Measurements from ENCODE around the gene PDLIM7. TPM values are rescaled to one million over a fixed set of nuclear protein-coding genes. Genes with fewer than 3 reads are reported as not detected.

The PDLIM7 gene
- polyA plus RNA-seq, 1 donor from 2014 or later, result 16.3 TPM

DNA sequence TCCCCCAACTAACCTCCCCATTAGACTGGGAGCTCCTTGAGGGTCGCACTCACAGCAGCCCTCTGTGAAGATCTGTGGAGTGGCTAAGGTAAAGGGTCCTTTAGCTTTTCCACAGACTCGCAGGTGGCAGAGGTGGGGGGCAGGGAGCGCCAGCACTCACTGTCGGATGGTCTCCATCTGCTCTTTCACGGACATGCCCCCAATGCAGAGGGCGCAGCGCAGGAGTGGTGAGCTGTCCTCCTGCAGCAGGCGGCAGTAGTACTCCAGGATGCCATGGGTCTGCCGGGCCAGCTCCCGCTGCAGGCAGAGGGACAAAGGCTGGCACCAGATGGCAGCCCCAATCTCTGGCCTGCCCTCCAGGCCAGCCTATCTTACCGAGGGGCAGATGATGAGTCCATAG, 17.1 kb upstream of the PDLIM7 start:
- no peaks in the 10 kb centered on the region for H3K27me3 Mint-ChIP-seq
- H3K4me1 Mint-ChIP-seq, result peaks cover 16 to 38% (median 32%) of the 10 kb centered on the region in 3 donors
- H3K9me3 Mint-ChIP-seq, result no peaks in the 10 kb centered on the region
- H3K36me3 Mint-ChIP-seq, result peaks cover 2% of the 10 kb centered on the region
- peak overlapping the region in 1 of 4 donors; percentile 21 for H3K4me3 Mint-ChIP-seq
- peak overlapping the region in 1 of 3 donors; percentile 15 for H3K27ac Mint-ChIP-seq

DNA sequence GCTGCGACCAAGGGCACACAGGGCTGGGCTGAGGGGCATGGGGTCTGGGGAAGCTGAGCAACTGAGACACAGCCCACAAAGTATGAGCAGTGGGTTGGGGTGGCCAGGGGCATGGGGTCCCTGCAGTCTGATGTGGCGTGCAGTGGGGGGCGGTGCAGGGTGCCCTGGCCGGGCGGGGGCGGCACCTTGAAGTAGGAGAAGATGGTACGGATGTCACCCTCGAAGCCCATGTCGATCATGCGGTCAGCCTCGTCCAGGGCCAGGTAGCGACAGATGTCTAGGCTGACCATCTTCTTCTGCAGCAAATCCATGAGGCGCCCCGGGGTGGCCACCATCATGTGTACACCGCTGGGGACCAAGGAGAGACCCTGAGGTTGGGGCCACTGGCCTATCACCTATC, 16.1 kb upstream of the PDLIM7 start:
- H3K4me1 Mint-ChIP-seq, result peaks cover 21 to 39% (median 31%) of the 10 kb centered on the region in 3 donors
- peaks cover 2% of the 10 kb centered on the region for H3K36me3 Mint-ChIP-seq
- H3K27ac Mint-ChIP-seq, result peak overlapping the region in 1 of 3 donors; percentile 15

DNA sequence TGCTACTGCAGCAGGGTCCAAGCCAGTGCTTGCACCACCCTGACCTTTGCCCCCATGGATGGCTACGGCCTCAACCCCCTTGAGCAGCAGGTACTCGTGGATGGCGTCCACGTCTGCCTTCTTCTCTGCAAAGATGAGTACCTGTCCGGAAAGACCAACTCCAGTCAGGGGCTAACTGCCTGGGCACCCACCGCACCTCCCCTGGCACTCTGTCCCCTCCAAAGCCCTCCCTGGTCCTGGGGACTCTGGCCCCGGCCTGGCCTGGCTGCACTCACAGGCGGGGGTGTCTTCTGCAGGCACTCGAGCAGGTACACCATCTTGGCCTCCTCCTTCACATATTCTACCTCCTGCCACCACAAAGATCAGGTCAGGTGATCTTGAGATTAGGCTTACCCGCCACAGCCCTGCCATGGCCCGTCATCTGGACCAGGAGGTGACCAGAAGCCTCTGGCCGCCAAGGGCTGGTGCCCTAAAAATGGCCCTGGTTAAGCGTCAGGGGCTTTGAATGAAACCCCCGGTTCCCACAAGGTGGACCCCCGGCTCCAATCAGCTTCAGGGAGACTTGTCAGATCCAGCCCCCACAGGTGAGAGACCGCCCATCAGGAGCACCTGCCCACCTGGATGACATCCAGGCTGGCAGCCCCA, 15.5 kb upstream of the PDLIM7 start:
- H3K4me3 Mint-ChIP-seq, result peak overlapping the region in 1 of 4 donors; percentile 37
- H3K27me3 Mint-ChIP-seq, result no peaks in the 10 kb centered on the region
- peaks cover 23 to 40% (median 32%) of the 10 kb centered on the region in 3 donors for H3K4me1 Mint-ChIP-seq
- H3K27ac Mint-ChIP-seq, result peak overlapping the region in 1 of 3 donors; percentile 50
- peaks cover 3% of the 10 kb centered on the region for H3K36me3 Mint-ChIP-seq
- H3K9me3 Mint-ChIP-seq, result no peaks in the 10 kb centered on the region

More for the DNA sequence above, 16.1 kb upstream of the PDLIM7 start:
- Mint-ChIP-seq H3K9me3 (no peaks in the 10 kb centered on the region), H3K27me3 (no peaks in the 10 kb centered on the region), H3K4me3 (peak overlapping the region in 2 of 4 donors; percentile 16 to 39)

DNA sequence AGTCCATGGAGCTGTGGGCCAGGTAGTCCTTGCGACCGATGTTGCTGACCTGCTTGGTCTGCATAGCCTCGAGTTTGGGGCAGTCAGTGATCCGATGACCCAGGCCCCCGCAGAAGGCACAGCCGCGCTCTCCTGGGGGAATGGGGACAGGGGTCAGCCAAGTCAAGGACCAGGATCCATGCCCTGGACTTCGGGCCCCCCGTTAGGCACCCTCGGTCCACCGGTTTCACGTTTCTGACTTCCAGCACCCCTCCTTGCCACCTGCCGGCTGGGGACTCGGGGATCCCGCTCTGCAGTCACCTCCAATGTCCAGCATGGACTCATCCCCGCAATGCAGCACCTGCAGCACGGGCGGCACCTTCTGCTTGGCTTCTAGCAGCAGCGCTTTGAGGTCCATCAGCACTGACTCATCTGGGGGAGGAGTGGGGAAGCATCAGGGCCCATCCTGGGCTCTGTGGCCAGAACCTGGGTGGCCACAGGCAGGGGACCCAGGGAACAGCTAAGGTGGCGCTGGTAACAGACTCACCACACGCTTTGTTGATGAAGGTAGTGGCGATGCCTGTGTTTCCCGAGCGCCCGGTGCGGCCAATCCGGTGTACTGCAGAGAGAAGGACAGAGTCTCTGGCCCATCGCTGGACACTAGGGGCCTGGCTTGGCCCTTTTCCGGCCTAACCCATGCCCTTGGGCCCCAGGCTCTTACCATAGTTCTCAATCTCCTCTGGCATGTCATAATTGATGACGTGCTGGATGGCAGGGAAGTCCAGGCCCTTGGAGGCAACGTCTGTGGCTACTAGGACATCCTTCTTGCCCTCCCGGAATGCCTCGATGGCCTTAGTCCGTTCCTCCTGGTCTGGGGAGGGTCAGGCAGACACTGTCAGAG, 14.6 kb upstream of the PDLIM7 start:
- Mint-ChIP-seq H3K27me3 (no peaks in the 10 kb centered on the region), H3K9me3 (no peaks in the 10 kb centered on the region), H3K36me3 (peaks cover 6% of the 10 kb centered on the region), H3K27ac (peak overlapping the region; percentile 92 to 99 (median 98)), H3K4me1 (peaks cover 31 to 46% (median 38%) of the 10 kb centered on the region in 3 donors), H3K4me3 (peak overlapping the region in 2 of 4 donors; percentile 37 to 92)

DNA sequence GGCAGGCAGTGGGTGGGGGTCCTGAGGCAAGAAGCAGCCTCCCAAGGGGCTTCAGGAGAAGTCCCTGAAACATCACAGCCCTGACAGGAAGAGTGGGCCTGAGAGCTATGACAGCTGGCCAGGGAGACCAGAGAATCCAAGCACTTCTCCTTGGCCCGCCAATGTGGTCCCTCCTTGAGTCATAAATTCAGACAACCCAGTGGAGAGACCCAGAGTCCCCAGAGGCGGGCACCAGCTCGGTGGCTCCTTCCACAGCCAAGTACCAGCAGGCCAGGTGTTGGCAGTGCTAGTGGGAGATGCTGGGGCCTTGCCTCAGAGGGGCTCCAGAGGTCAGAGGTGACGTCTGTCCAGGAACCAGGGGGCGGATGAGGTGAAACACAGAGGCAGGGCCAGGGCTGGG, 13.8 kb upstream of the PDLIM7 start:
- H3K4me3 Mint-ChIP-seq, result peak overlapping the region in 3 of 4 donors; percentile 92 to 100 (median 94)
- no peaks in the 10 kb centered on the region for H3K9me3 Mint-ChIP-seq
- peaks cover 30 to 42% (median 35%) of the 10 kb centered on the region in 3 donors for H3K4me1 Mint-ChIP-seq
- peak overlapping the region; percentile 92 to 99 (median 98) for H3K27ac Mint-ChIP-seq
- no peaks in the 10 kb centered on the region for H3K27me3 Mint-ChIP-seq
- H3K36me3 Mint-ChIP-seq, result peaks cover 4% of the 10 kb centered on the region

DNA sequence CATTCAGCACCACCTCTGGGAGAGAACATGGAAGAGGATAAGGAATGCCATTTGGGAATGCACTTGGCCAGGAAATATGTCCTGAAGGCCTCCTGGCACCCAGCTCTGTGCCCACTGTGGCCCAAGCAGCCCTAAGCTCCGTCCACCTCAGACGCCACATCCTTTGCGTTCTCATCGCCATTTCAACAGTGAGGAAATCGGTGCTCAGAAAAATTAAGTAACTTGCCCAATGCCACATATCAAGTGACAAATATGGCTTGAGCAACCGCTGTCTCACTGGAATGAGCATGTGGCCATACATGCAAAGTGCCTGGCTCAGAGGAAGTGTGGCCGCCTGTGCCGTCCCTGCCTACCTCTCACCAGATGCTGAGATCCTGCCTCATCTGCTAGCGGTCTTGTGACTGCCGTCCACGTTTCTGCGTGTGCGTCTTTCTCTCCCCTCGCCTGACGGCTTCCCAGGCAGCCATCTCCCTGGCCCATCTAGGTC, 13.2 kb upstream of the PDLIM7 start:
- Mint-ChIP-seq H3K4me1 (peaks cover 30 to 38% (median 30%) of the 10 kb centered on the region in 3 donors), H3K27ac (peak overlapping the region; percentile 92 to 99 (median 98)), H3K4me3 (peak overlapping the region; percentile 92 to 100 (median 96)), H3K9me3 (no peaks in the 10 kb centered on the region), H3K36me3 (peaks cover 4% of the 10 kb centered on the region), H3K27me3 (no peaks in the 10 kb centered on the region)

DNA sequence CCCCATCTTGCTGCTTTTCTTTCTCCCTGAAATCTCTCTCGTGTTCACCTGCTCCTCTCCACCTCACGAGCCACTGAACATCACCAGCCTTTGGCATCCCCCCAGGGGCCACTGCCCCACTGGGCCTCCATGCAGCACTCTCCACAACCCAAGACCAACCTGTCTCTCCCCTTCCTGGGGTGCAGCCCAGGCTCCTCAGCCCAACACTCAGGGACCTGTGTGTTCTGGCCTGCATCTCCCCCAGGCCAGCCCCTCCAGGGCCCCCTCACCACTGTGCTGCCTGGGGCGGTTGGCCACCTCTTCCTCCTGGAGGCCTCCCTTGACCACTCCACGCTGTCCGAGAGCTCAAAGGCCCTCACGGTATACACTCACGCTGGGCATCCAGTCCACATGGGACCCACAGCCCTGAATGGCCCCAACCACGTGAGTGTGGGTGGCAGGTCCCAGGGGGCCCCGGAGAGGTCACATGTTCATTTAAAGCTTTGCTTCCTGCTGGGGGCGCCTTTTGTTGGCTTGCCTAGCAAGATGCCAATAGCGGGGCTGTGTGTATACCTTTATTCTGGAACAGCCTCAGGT, 12.7 kb upstream of the PDLIM7 start:
- Mint-ChIP-seq H3K4me1 (peaks cover 28 to 38% (median 30%) of the 10 kb centered on the region in 3 donors), H3K4me3 (peak overlapping the region; percentile 92 to 100 (median 96)), H3K27ac (peak overlapping the region; percentile 92 to 99 (median 98)), H3K9me3 (no peaks in the 10 kb centered on the region), H3K27me3 (no peaks in the 10 kb centered on the region), H3K36me3 (peaks cover 5% of the 10 kb centered on the region)

DNA sequence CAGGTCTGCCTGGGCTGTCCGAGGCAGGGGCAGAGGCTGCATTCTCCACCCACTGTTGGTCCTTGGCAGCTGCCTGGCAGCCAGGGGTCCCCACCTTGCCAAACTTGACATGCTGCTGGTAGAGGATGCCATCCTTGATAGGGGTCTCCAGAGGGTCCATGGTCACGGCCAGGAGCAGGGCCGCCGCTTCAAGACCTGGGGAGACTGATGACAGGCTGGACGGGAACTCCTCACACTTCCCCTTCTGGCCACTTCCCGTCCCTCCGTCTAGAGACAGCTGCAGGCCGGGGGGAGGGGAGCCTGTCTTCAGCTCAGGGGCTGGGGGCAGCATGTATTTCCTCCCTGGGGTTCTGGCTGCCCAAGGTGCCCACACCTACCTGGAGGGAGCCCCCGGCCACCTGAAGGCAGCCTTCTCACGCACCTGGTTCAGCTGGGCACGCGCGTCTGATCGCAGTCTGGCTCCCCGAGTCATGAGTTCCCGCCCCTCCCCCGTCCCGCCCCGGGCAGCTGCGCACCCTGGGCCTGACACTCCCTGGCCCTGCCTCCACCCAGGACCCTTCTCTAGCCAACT, 12.1 kb upstream of the PDLIM7 start, which contains the start of gene DOK3:
Gene DOK3 (minus strand): TSS at position 446 of the 571 bp plus-strand sequence. CDS start 286 bp downstream, at position 160.
- Mint-ChIP-seq H3K9me3 (no peaks in the 10 kb centered on the region), H3K27me3 (no peaks in the 10 kb centered on the region), H3K36me3 (peaks cover 5% of the 10 kb centered on the region), H3K27ac (peak within 1 kb of the TSS; percentile 92 to 99 (median 98)), H3K4me3 (peak within 1 kb of the TSS; percentile 92 to 100 (median 96)), H3K4me1 (peaks cover 28 to 38% (median 30%) of the 10 kb centered on the region in 3 donors)

DNA sequence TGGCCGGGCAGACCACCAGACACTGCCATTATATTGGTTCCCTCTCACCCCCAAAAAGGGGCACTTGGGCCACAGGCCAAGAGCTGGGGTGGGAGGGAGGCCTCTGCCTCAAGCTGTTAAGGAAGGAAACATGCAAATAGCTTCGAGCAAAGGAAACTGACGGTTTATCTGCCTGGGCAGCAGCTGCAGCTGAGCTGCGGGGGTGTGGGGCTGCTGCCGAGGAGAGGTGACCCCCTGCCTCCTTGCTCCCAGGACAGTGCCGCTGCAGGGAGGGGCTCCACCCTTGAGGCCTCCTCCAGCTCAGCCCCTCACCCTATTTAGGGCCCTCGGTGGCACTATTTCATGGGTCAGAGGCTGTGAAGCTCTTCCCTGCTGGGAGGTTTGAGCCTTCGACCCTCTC, 11.4 kb upstream of the PDLIM7 start:
- H3K36me3 Mint-ChIP-seq, result peaks cover 5% of the 10 kb centered on the region
- H3K4me1 Mint-ChIP-seq, result peaks cover 28 to 38% (median 30%) of the 10 kb centered on the region in 3 donors
- peak overlapping the region; percentile 92 to 100 (median 96) for H3K4me3 Mint-ChIP-seq
- H3K27ac Mint-ChIP-seq, result peak overlapping the region; percentile 92 to 99 (median 98)
- H3K27me3 Mint-ChIP-seq, result no peaks in the 10 kb centered on the region
- no peaks in the 10 kb centered on the region for H3K9me3 Mint-ChIP-seq

DNA sequence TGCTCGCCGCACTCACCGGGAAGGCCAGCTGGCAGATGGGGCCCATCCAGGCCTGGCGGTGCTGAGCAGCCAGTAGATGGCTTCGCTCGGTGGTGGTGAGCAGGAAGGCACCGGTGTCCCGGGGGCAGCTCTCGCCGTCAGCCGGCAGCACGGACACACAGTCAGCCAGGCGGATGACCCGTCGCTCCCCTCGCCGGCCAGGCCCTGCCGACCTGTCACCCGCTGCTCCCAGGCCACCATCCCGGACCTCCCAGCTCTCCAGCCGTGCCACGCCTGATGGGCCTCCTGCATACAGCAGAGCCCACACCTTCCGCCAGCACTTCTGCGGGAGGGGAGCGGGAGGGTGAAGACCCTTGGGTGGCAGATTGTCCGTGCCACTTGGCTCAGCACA, 10.8 kb upstream of the PDLIM7 start:
- Mint-ChIP-seq H3K27me3 (no peaks in the 10 kb centered on the region), H3K4me1 (peaks cover 29 to 40% (median 30%) of the 10 kb centered on the region in 3 donors), H3K9me3 (no peaks in the 10 kb centered on the region), H3K4me3 (peak overlapping the region; percentile 92 to 100 (median 96)), H3K36me3 (peaks cover 5% of the 10 kb centered on the region), H3K27ac (peak overlapping the region; percentile 74 to 98 (median 94))

DNA sequence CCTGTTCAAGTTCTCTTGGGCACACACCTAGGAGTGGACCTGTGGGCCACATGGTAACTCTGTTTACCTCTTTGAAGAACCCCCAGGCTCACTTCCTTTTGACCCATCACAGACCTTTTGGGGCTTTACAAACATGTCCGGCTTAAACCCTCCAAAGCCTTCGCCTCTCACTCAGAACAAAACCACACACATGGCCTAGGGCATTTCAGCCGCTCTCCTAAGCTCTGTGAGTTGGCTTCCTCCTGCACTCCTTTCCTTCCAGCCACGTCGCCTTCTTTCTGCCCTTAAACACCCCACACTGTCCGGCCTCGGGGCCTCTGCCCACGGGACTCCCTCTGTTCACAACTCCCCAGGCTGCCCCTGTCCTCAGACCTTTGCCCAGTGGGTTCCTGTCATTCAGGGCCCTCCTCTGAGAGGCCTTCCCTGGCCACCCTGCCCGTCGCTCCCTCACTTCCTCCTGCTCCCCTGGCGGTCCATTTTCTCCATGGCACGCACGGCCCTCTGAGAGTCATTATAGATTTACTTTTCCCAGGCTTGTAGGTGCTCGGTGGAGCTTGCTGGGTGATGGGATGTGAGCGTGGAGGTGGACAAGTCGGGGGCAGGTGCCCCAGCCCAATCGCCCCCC, 10.3 kb upstream of the PDLIM7 start:
- H3K4me1 Mint-ChIP-seq, result peaks cover 30 to 44% (median 33%) of the 10 kb centered on the region in 3 donors
- H3K36me3 Mint-ChIP-seq, result peaks cover 5% of the 10 kb centered on the region
- H3K27me3 Mint-ChIP-seq, result no peaks in the 10 kb centered on the region
- H3K9me3 Mint-ChIP-seq, result no peaks in the 10 kb centered on the region
- H3K27ac Mint-ChIP-seq, result peak overlapping the region; percentile 74 to 98 (median 94)
- H3K4me3 Mint-ChIP-seq, result peak overlapping the region; percentile 92 to 100 (median 96)

DNA sequence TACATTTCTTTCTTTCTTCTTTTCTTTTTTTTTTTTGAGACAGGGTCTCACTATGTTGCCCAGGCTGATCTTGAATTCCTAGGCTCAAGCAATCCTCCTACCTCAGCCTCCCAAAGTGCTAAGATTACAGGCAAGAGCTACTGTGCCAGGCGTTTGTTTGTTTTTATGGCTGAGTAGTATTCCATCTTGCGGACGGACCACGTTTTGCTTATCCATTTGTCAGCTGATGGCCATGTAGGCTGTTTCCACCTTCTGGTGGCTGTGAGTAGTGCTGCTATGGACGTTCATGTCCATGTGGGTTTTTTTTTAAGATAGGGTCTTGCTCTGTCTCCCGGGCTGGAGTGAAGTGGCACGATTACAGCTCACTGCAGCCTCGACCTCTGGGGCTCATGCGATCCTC, 9.8 kb upstream of the PDLIM7 start:
- no peaks in the 10 kb centered on the region for H3K9me3 Mint-ChIP-seq
- H3K27me3 Mint-ChIP-seq, result no peaks in the 10 kb centered on the region
- peaks cover 6% of the 10 kb centered on the region for H3K36me3 Mint-ChIP-seq
- peak overlapping the region in 2 of 3 donors; percentile 74 to 94 for H3K27ac Mint-ChIP-seq
- H3K4me3 Mint-ChIP-seq, result peak overlapping the region; percentile 92 to 100 (median 96)
- peaks cover 33 to 50% (median 37%) of the 10 kb centered on the region in 3 donors for H3K4me1 Mint-ChIP-seq

DNA sequence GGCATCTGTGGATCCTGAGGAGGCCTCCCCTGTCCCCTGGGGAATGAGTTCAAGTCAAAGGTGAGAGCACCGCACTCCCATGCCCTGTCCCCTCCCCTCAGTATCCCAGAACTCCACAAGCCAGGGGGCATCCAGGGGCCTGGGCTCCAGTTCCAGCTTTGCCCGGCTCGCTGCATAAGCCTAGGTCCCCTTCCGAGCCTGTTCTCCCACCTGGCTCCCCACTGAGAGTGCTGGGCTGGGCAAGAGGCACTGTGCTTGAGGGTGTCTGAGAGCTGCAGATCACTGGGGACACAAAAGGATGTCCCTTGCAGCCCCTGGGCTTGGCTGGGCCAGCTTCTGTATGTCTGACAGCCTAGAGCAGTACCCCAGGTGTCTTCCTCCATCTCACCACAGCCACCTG, 7.7 kb upstream of the PDLIM7 start:
- Mint-ChIP-seq H3K27ac (peak overlapping the region in 1 of 3 donors; percentile 25), H3K4me1 (peaks cover 31 to 51% (median 40%) of the 10 kb centered on the region in 3 donors)

More for the DNA sequence above, 7.7 kb upstream of the PDLIM7 start:
- H3K9me3 Mint-ChIP-seq, result no peaks in the 10 kb centered on the region
- no peaks in the 10 kb centered on the region for H3K27me3 Mint-ChIP-seq
- H3K36me3 Mint-ChIP-seq, result peaks cover 7% of the 10 kb centered on the region
- H3K4me3 Mint-ChIP-seq, result no peak overlapping the region

Data from IgD-negative memory B cell (primary cell).